HepG2 (cell line): Measurements from ENCODE around the gene C14orf93. TPM values are rescaled to one million over a fixed set of nuclear protein-coding genes. Genes with fewer than 3 reads are reported as not detected.

ENCODE experiments used
- DDIT3 ChIP-seq: sonication (generic); formaldehyde crosslinking; IDR thresholded peaks from 2 replicates; pipeline ENCODE4 v1.4.0; 2020; ENCODE audit warnings: mild to moderate bottlenecking, missing genetic modification reagents
- ETV6 ChIP-seq: sonication (generic); formaldehyde crosslinking; conservative IDR thresholded peaks from 2 replicates; pipeline ENCODE4 v1.4.0; 2020; ENCODE audit warnings: missing genetic modification reagents
- FOXC1 ChIP-seq: sonication (generic); formaldehyde crosslinking; IDR thresholded peaks from 2 replicates; pipeline ENCODE4 v1.8.0; 2022; ENCODE audit warnings: mild to moderate bottlenecking, missing genetic modification reagents, borderline replicate concordance
- MIER3 ChIP-seq: IDR thresholded peaks from 2 replicates; pipeline ENCODE4 v1.6.1; 2016; ENCODE audit warnings: missing compliant biosample characterization, borderline replicate concordance
- SP4 ChIP-seq: sonication (generic); formaldehyde crosslinking; IDR thresholded peaks from 2 replicates; pipeline ENCODE4 v1.8.1; 2023; ENCODE audit warnings: mild to moderate bottlenecking, missing genetic modification reagents
- TFDP2 ChIP-seq: sonication (generic); formaldehyde crosslinking; IDR thresholded peaks from 2 replicates; pipeline ENCODE4 v1.4.0; 2020; ENCODE audit warnings: missing genetic modification reagents
- ZFYVE20 ChIP-seq: sonication (generic); formaldehyde crosslinking; IDR thresholded peaks from 2 replicates; pipeline ENCODE4 v1.8.0; 2023; ENCODE audit warnings: low read depth, mild to moderate bottlenecking, moderate library complexity, missing genetic modification reagents, borderline replicate concordance
- ZNF136 ChIP-seq: sonication (generic); formaldehyde crosslinking; IDR thresholded peaks from 2 replicates; pipeline ENCODE4 v1.8.1; 2022; ENCODE audit warnings: low read depth, mild to moderate bottlenecking, moderate library complexity, missing genetic modification reagents
- ZNF333 ChIP-seq: sonication (generic); formaldehyde crosslinking; IDR thresholded peaks from 2 replicates; pipeline ENCODE4 v1.4.0; 2020; ENCODE audit warnings: mild to moderate bottlenecking, missing genetic modification reagents, borderline replicate concordance
- ZNF33B ChIP-seq: sonication (generic); formaldehyde crosslinking; IDR thresholded peaks from 2 replicates; pipeline ENCODE4 v1.5.1; 2020; ENCODE audit warnings: mild to moderate bottlenecking, missing genetic modification reagents
- ZNF367 ChIP-seq: sonication (generic); formaldehyde crosslinking; IDR thresholded peaks from 2 replicates; pipeline ENCODE4 v1.4.0; 2020; ENCODE audit warnings: missing genetic modification reagents, borderline replicate concordance
- ZNF703 ChIP-seq: sonication (generic); formaldehyde crosslinking; IDR thresholded peaks from 2 replicates; pipeline ENCODE4 v1.5.1; 2020; ENCODE audit warnings: missing genetic modification reagents, mild to moderate bottlenecking, moderate library complexity, borderline replicate concordance
- ZNF800 ChIP-seq: sonication (generic); formaldehyde crosslinking; IDR thresholded peaks from 2 replicates; pipeline ENCODE4 v1.4.0; 2020; ENCODE audit warnings: missing genetic modification reagents
- ZNF883 ChIP-seq: sonication (generic); formaldehyde crosslinking; IDR thresholded peaks from 2 replicates; pipeline ENCODE4 v1.5.1; 2020; ENCODE audit warnings: mild to moderate bottlenecking, missing genetic modification reagents; ENCODE audit errors: not compliant biosample characterization
- ZSCAN30 ChIP-seq: sonication (generic); formaldehyde crosslinking; IDR thresholded peaks from 2 replicates; pipeline ENCODE4 v1.5.0; 2020; ENCODE audit warnings: mild to moderate bottlenecking, missing genetic modification reagents
- polyA plus RNA-seq, 8 experiments: library from polyadenylated mRNA; depleted of rRNA in 3 of 8; stranded (reverse) in 7 of 8; unstranded in 1 of 8; fragments of >200 nt; fragmentation: Illumina TruSeq in 4 of 8; extraction: Trizol in 4 of 8; gene quantifications; 2 replicates each; pipeline versions ENCODE4 v1.2.1 to v1.2.3, GENCODE V29; 2011 to 2016; ENCODE audit warnings: low read depth in 4 of 8, missing spikeins in 1 of 8, mixed read lengths in 1 of 8; ENCODE audit not compliant: insufficient read depth in 1 of 8
- total RNA-seq, 5 experiments: library from RNA; depleted of rRNA; stranded (reverse); fragments of >200 nt; fragmentation: Illumina TruSeq; extraction: Trizol; gene quantifications; 2 replicates each; pipeline ENCODE4 v1.2.3, GENCODE V29; 2016; ENCODE audit warnings: low read depth in 1 of 5
- TF ChIP-seq, protein P1 (sequence below): sonication (generic); formaldehyde crosslinking; IDR thresholded peaks from 2 replicates; pipeline ENCODE4 v1.8.1; 2023; ENCODE audit warnings: missing genetic modification reagents, mild to moderate bottlenecking, borderline replicate concordance
- TF ChIP-seq, protein P2 (sequence below): sonication (generic); formaldehyde crosslinking; IDR thresholded peaks from 2 replicates; pipeline ENCODE4 v1.4.0; 2020; ENCODE audit warnings: low read depth, mild to moderate bottlenecking, missing genetic modification reagents
- TF ChIP-seq, protein P3 (sequence below): sonication (generic); formaldehyde crosslinking; IDR thresholded peaks from 2 replicates; pipeline ENCODE4 v1.5.1; 2020; ENCODE audit warnings: mild to moderate bottlenecking, missing genetic modification reagents, moderate library complexity
- TF ChIP-seq, protein P4 (sequence below): sonication (generic); formaldehyde crosslinking; IDR thresholded peaks from 2 replicates; pipeline ENCODE4 v1.9.0; 2022; ENCODE audit warnings: low read depth, missing genetic modification reagents

Gene C14orf93
- total and polyA plus RNA-seq, 2 of the 13 experiments (the other 11 are each of a cell fraction or from before 2014, with no cell fraction given), result 11.4 to 22.5 TPM

DNA sequence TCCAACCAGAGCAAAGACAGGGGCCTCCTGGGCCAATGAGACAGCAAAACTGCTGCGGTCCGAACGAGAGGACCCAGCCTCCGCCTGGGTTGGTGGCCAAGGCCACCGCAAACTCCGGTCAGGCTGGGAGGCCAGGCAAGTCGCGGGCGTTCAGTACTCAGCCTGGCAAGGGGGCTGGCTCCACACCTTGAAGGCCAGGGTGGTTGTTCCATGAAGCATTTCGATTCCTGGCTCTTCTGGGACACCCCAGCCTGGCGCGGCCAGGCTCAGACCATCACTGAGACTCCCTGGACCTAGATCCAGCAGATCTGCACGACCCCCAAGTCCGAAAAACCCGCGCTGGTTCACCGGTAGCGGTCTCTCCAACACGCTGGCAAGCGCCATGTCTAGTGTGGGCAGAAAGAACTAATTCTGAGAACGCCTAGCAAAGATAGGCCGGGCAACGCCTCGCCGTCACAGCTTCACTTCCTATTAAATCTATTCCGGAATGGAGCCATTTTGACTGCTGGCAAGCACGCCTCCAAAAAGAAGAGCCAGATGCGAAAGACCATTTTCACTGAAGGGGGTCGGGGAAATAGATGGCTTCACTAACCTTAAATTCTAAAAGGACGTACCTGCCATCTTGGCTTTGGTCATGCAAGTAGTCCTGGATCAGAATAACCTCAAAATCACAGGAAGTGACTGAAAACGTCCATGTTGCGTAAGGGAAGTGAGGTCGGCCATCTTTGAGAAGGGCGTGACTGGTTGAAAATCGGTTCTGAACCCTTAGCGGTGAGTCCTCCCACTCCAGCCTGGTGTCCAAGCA is 24.8 kb upstream of the C14orf93 start, which contains the start of gene PSMB5 (continued):
- no peak for TF ChIP-seq ZFYVE20 (CRISPR knock-in tag)
- TF ChIP-seq, protein P1, sequence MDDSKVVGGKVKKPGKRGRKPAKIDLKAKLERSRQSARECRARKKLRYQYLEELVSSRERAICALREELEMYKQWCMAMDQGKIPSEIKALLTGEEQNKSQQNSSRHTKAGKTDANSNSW (CRISPR knock-in tag), result 0 out of 2 replicates have a peak, but pooled peaks have one; percentile 48
- TF ChIP-seq, protein P2, sequence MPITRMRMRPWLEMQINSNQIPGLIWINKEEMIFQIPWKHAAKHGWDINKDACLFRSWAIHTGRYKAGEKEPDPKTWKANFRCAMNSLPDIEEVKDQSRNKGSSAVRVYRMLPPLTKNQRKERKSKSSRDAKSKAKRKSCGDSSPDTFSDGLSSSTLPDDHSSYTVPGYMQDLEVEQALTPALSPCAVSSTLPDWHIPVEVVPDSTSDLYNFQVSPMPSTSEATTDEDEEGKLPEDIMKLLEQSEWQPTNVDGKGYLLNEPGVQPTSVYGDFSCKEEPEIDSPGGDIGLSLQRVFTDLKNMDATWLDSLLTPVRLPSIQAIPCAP (CRISPR knock-in tag), result peak; percentile 91; the same call in 1 of the 2 replicates
- TF ChIP-seq TFDP2, result peak; percentile 89
- no peak for TF ChIP-seq ZNF367
- peak; percentile 85 for TF ChIP-seq SP4
- TF ChIP-seq DDIT3 (CRISPR knock-in tag), result 0 out of 2 replicates have a peak, but pooled peaks have one; percentile 57
- TF ChIP-seq MIER3, result peak; percentile 50
- peak; percentile 99 for TF ChIP-seq ZNF333 (CRISPR knock-in tag)
- peak; percentile 90; the same call in 1 of the 2 replicates for TF ChIP-seq FOXC1 (CRISPR knock-in tag)
- TF ChIP-seq ZNF800 (CRISPR knock-in tag), result peak; percentile 79
- peak; percentile 55; the same call in 1 of the 2 replicates for TF ChIP-seq ZNF703 (CRISPR knock-in tag)
- TF ChIP-seq, protein P3, sequence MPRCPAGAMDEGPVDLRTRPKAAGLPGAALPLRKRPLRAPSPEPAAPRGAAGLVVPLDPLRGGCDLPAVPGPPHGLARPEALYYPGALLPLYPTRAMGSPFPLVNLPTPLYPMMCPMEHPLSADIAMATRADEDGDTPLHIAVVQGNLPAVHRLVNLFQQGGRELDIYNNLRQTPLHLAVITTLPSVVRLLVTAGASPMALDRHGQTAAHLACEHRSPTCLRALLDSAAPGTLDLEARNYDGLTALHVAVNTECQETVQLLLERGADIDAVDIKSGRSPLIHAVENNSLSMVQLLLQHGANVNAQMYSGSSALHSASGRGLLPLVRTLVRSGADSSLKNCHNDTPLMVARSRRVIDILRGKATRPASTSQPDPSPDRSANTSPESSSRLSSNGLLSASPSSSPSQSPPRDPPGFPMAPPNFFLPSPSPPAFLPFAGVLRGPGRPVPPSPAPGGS (CRISPR knock-in tag), result peak; percentile 94
- TF ChIP-seq ZNF136 (CRISPR knock-in tag), result peak; percentile 76; the same call in 1 of the 2 replicates
- peak; percentile 80 for TF ChIP-seq ZNF33B (CRISPR knock-in tag)
- TF ChIP-seq ZSCAN30 (CRISPR knock-in tag), result peak; percentile 93
- peak; percentile 86; the same call in 1 of the 2 replicates for TF ChIP-seq ETV6 (CRISPR knock-in tag)
- TF ChIP-seq, protein P4, sequence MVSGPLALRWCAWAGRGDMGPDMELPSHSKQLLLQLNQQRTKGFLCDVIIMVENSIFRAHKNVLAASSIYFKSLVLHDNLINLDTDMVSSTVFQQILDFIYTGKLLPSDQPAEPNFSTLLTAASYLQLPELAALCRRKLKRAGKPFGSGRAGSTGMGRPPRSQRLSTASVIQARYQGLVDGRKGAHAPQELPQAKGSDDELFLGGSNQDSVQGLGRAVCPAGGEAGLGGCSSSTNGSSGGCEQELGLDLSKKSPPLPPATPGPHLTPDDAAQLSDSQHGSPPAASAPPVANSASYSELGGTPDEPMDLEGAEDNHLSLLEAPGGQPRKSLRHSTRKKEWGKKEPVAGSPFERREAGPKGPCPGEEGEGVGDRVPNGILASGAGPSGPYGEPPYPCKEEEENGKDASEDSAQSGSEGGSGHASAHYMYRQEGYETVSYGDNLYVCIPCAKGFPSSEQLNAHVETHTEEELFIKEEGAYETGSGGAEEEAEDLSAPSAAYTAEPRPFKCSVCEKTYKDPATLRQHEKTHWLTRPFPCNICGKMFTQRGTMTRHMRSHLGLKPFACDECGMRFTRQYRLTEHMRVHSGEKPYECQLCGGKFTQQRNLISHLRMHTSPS (CRISPR knock-in tag), result peak; percentile 0; the same call in 1 of the 2 replicates
- TF ChIP-seq ZNF883 (CRISPR knock-in tag), result peak; percentile 86
